Measurements from ENCODE around the gene UBE2V1.

- TF ChIP-seq EZH2 (IDR thresholded peaks at IDR 0.05; ENCODE audit: borderline replicate concordance, low read depth, low read length, poor library complexity, severe bottlenecking) (no peak), CTCF (conservative IDR thresholded peaks at IDR 0.05; ENCODE audit: low read depth, low read length) (no peak)
These were observed 14.7 kb downstream of the UBE2V1 start for GRCh38 chr20:50098259-50098658.
